GM21390 (cell line): ENCODE results near the gene RUNDC3A.

Experiments
- ATAC-seq: cut with Tn5 transposase; IDR thresholded peaks from one replicate; pipeline ENCODE4 v1.9.1; 2021; ENCODE audit not compliant: unreplicated experiment

The RUNDC3A gene

GRCh38 chr17:44283344-44284023 is 24.9 kb upstream of the RUNDC3A start:
- no peak for ATAC-seq

GRCh38 chr17:44284024-44284400 is 24.4 kb upstream of the RUNDC3A start:
- ATAC-seq = no peak

- no peak for ATAC-seq
Measured at GRCh38 chr17:44287651-44288050, 20.8 kb upstream of the RUNDC3A start.

- no peak for ATAC-seq
Measured at GRCh38 chr17:44293509-44294226, 14.7 kb upstream of the RUNDC3A start.

- no peak for ATAC-seq
Measured at GRCh38 chr17:44297975-44298374, 10.4 kb upstream of the RUNDC3A start.

GRCh38 chr17:44304651-44305050 is 3.8 kb upstream of the RUNDC3A start:
- no peak for ATAC-seq

GRCh38 chr17:44307387-44308186 is 814 bp upstream of the RUNDC3A start:
- no peak for ATAC-seq

- no peak for ATAC-seq
Measured at GRCh38 chr17:44308865-44309264, 464 bp downstream of the RUNDC3A start.

GRCh38 chr17:44309472-44309871 is 1.1 kb downstream of the RUNDC3A start:
- ATAC-seq = no peak

- ATAC-seq = no peak
Measured at GRCh38 chr17:44310188-44310587, 1.8 kb downstream of the RUNDC3A start.

- no peak for ATAC-seq
Measured at GRCh38 chr17:44310609-44311376, 2.4 kb downstream of the RUNDC3A start.

GRCh38 chr17:44311562-44312181 is 3.3 kb downstream of the RUNDC3A start:
- ATAC-seq = no peak

- ATAC-seq = no peak
Measured at GRCh38 chr17:44312396-44313104, 4.1 kb downstream of the RUNDC3A start.

GRCh38 chr17:44314031-44314430 is 5.6 kb downstream of the RUNDC3A start:
- no peak for ATAC-seq

- ATAC-seq = no peak
Measured at GRCh38 chr17:44314524-44314868, 6.1 kb downstream of the RUNDC3A start.

- ATAC-seq = no peak
Measured at GRCh38 chr17:44314869-44315661, 6.7 kb downstream of the RUNDC3A start.

GRCh38 chr17:44315760-44316731 is 7.6 kb downstream of the RUNDC3A start:
- ATAC-seq = no peak

GRCh38 chr17:44317545-44317944 is 9.1 kb downstream of the RUNDC3A start:
- ATAC-seq = no peak
